ENCODE results near the gene INKA1. TPM values are rescaled to one million over a fixed set of nuclear protein-coding genes. Genes with fewer than 3 reads are reported as not detected.
"Not testable (repeated sequence)": the region's sequence is repeated elsewhere in the genome, so short reads cannot be mapped to it uniquely, and the experiment has no call there.

The INKA1 gene
- total RNA-seq, 1 donor from 2014 or later = 10.0 TPM

DNA sequence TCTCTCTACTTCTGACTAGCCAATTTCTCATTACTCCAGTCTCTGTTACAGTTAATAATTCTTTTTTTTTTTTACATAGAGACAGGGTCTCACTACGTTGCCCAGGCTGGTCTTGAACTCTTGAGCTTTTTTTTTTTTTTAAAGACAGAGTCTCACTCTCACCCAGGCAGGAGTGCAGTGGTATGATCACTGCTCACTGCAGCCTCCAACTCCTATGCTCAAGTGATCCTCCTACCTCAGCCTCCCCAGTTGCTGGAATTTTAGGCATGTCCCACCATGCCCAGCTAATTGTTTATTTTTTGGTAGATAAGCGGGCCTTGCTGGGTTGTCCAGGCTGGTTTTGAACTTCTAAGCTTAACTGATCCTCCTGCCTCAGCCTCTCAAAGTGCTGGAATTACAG is 30.4 kb upstream of the INKA1 start:
- H3K4me3 Mint-ChIP-seq = no peak overlapping the region
- intact Hi-C loops (cut with micrococcal nuclease) = no loop called here
- TF ChIP-seq, protein P1, sequence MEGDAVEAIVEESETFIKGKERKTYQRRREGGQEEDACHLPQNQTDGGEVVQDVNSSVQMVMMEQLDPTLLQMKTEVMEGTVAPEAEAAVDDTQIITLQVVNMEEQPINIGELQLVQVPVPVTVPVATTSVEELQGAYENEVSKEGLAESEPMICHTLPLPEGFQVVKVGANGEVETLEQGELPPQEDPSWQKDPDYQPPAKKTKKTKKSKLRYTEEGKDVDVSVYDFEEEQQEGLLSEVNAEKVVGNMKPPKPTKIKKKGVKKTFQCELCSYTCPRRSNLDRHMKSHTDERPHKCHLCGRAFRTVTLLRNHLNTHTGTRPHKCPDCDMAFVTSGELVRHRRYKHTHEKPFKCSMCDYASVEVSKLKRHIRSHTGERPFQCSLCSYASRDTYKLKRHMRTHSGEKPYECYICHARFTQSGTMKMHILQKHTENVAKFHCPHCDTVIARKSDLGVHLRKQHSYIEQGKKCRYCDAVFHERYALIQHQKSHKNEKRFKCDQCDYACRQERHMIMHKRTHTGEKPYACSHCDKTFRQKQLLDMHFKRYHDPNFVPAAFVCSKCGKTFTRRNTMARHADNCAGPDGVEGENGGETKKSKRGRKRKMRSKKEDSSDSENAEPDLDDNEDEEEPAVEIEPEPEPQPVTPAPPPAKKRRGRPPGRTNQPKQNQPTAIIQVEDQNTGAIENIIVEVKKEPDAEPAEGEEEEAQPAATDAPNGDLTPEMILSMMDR (IDR thresholded peaks at IDR 0.05) = no peak
- H3K4me1 Mint-ChIP-seq = peaks cover 9% of the 10 kb centered on the region
- no peaks in the 10 kb centered on the region for H3K27me3 Mint-ChIP-seq
- no peak overlapping the region for H3K27ac Mint-ChIP-seq
- ChIA-PET POLR2A (no interaction called here), CTCF (no interaction called here)
- ATAC-seq (ENCODE audit: low read depth) (no peak), DNase-seq (no peak)
- peaks cover 38% of the 10 kb centered on the region for H3K36me3 Mint-ChIP-seq (ENCODE audit: low read depth)
- H3K9me3 Mint-ChIP-seq = no peaks in the 10 kb centered on the region

DNA sequence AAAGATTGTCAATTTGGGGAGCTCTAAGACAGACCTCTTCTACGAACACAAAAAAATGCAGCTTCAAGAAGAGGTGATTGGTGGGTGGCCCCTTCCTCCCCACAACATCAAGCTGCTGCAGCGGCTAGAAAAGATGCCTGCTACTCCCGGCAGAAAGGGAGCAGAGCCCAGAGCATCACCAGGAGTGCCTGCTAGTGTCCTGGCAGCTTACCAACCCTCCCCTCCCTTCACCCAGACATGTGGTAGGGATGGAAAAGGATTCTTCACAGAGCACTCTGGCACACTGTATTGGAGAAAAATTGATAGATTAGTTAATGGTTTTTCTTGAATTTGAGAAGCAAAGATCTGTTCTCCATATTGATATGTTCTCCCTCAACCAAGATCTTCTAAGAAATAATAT is 27.5 kb upstream of the INKA1 start:
- ChIA-PET POLR2A (no interaction called here), CTCF (no interaction called here)
- no peak overlapping the region for H3K27ac Mint-ChIP-seq

DNA sequence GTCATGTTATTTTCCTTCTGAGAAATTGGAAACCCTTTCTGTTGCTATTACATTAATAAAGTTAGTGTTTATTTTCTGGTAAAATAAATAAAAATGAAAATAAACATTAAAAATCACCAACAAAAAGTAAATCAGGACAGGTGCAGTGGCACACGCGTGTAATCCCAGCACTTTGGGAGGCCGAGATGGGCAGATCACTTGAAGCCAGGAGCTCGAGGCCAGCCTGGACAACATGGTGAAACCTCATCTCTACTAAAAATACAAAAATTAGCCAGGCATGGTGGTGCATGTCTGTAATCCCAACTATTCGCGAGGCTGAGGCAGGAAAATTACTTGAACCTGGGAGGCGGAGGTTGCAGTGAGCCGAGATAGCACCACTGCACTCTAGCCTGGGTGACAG is 27.0 kb upstream of the INKA1 start:
- H3K9me3 Mint-ChIP-seq; H3K27ac Mint-ChIP-seq; intact Hi-C loops (cut with micrococcal nuclease); H3K4me3 Mint-ChIP-seq; POLR2A ChIA-PET; CTCF ChIA-PET; H3K27me3 Mint-ChIP-seq; DNase-seq; ATAC-seq (ENCODE audit: low read depth): not testable (repeated sequence)
- H3K4me1 Mint-ChIP-seq = peaks cover 22% of the 10 kb centered on the region
- H3K36me3 Mint-ChIP-seq (ENCODE audit: low read depth) = peaks cover 46% of the 10 kb centered on the region

More for the DNA sequence above, 27.5 kb upstream of the INKA1 start:
- DNase-seq (no peak), ATAC-seq (ENCODE audit: low read depth) (no peak)
- H3K9me3 Mint-ChIP-seq = no peaks in the 10 kb centered on the region
- peaks cover 41% of the 10 kb centered on the region for H3K36me3 Mint-ChIP-seq (ENCODE audit: low read depth)
- H3K4me1 Mint-ChIP-seq = peaks cover 18% of the 10 kb centered on the region
- H3K4me3 Mint-ChIP-seq = no peak overlapping the region
- H3K27me3 Mint-ChIP-seq = no peaks in the 10 kb centered on the region
- intact Hi-C loops (cut with micrococcal nuclease) = no loop called here
- TF ChIP-seq, protein P1 (IDR thresholded peaks at IDR 0.05) = no peak

DNA sequence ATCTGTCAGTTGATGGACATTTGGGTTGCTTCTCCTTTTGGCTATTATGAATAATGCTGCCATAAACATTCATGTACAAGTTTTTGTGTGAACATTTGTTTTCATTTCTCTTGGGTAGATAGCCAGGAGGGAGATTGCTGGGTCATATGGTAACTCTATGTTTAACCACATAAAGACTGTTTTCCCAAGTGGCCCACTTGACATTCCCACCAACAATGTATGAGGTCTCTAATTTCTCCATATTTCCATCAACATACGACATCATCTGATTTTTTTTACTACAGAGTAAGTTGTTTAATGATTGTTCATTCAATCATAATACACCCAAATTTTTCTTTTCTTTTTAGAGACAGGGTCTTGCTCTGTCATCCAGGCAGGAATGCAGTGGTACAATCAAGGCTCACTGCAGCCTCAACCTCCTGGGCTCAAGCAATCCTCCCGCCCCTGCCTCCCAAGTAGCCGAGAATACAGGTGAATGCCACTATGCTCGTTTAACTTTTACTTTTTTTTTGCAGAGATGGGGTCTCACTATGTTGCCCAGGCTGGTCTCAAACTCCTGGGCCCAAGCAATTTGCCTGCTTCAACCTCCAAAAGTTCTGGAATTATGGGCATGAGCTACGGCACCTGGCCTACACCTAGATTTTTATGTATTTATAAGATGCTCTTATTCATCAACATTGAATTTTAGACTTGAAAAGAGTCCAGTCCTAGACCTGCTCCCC is 23.5 kb upstream of the INKA1 start:
- TF ChIP-seq, protein P1 (IDR thresholded peaks at IDR 0.05) = no peak
- DNase-seq (no peak), ATAC-seq (ENCODE audit: low read depth) (no peak)
- intact Hi-C loops (cut with micrococcal nuclease) = loop anchor here (10.0 kb wide), 1 partner anchor 55 kb away; no protein-coding TSS in a partner anchor
- ChIA-PET POLR2A (interaction anchor here (0.5 kb wide), 1 partner anchor 74 kb away, joined by 6 read pairs; no protein-coding TSS in a partner anchor), CTCF (no interaction called here)
- Mint-ChIP-seq H3K9me3 (no peaks in the 10 kb centered on the region), H3K36me3 (ENCODE audit: low read depth) (peaks cover 55% of the 10 kb centered on the region), H3K27me3 (no peaks in the 10 kb centered on the region), H3K27ac (no peak overlapping the region), H3K4me3 (no peak overlapping the region), H3K4me1 (peaks cover 30% of the 10 kb centered on the region)

DNA sequence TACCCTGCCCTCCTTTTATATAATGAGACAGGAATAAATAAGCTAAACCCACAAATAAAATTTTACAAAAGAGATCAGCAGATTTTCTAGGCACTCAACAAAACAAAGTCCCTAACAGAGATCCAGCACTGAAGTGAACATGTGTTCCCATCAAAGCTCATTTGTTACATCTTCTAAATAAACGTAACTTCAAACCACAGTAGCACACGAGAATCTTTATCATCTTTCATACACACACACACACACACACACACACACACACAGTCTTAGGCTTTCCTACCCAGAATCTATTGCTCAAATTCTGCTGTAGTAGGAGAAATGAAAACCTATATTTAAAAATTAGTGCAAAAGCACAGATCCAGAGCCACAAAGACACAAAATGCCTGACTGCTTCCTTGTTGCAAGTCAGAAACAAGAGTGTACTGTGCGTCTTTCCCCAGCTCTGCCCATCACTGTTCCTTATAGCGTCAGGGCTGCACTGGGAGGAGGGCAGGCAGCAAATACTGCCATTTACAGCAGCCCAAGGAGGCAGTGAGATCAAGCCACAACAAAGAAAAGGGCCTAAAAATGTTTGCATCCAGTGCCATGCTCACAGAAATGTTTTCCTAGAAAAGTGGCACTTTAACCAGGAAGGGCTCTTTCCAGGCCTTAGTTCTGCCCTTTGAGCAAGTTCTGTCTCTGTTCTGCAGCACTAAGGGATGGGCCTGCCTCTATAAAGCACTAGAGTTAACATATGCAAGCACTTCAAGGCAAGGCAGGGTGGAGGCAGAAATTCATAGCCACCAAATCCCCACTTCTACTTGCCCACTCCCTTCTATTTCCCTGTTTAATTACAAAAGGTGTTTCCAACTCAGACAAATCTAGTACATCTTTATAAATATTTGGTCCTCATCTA is 22.7 kb upstream of the INKA1 start:
- POLR2A ChIA-PET = interaction anchor here (0.5 kb wide), 1 partner anchor 74 kb away, joined by 6 read pairs; no protein-coding TSS in a partner anchor
- intact Hi-C loops (cut with micrococcal nuclease) = loop anchor here (10.0 kb wide), 1 partner anchor 54 kb away; no protein-coding TSS in a partner anchor
- Mint-ChIP-seq H3K36me3 (ENCODE audit: low read depth) (peaks cover 51% of the 10 kb centered on the region), H3K4me3 (no peak overlapping the region), H3K27ac (no peak overlapping the region), H3K4me1 (peaks cover 36% of the 10 kb centered on the region), H3K27me3 (no peaks in the 10 kb centered on the region), H3K9me3 (no peaks in the 10 kb centered on the region)
- DNase-seq (no peak), ATAC-seq (ENCODE audit: low read depth) (no peak)
- TF ChIP-seq, protein P1 (IDR thresholded peaks at IDR 0.05) = no peak
- CTCF ChIA-PET = no interaction called here

DNA sequence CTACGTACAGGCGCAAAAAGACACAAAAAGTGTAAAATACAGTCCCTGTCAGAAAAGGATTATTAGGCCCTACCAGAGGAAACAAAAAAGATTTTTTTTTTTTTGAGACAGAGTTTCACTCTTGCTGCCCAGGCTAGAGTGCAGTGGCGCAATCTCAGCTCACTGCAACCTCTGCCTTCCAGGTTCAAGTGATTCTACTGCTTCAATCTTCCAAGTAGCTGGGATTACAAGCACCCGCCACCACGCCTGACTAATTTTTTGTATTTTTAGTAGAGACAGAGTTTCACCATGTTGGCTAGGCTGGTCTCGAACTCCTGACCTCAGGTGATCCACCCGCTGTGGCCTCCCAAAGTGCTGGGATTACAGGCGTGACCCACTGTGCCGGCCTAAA is 22.1 kb upstream of the INKA1 start:
- Mint-ChIP-seq H3K4me1 (peaks cover 40% of the 10 kb centered on the region), H3K36me3 (ENCODE audit: low read depth) (peaks cover 51% of the 10 kb centered on the region)
- ATAC-seq (ENCODE audit: low read depth); H3K27ac Mint-ChIP-seq; H3K9me3 Mint-ChIP-seq; H3K4me3 Mint-ChIP-seq; H3K27me3 Mint-ChIP-seq; DNase-seq; CTCF ChIA-PET: not testable (repeated sequence)
- intact Hi-C loops (cut with micrococcal nuclease) = loop anchor here (10.0 kb wide), 1 partner anchor 54 kb away; no protein-coding TSS in a partner anchor
- POLR2A ChIA-PET = interaction anchor here (0.7 kb wide), 1 partner anchor 57 kb away, joined by 4 read pairs; the partner anchor contains the start of gene GMPPB
